Esophagus squamous epithelium (tissue), 5 donors: ENCODE measurements around the gene PODXL. TPM values are rescaled to one million over a fixed set of nuclear protein-coding genes. Genes with fewer than 3 reads are reported as not detected.
"Not testable (repeated sequence)": the region's sequence is repeated elsewhere in the genome, so short reads cannot be mapped to it uniquely, and the experiment has no call there.

Experiments
- DNase-seq: peaks from one replicate; lab custom pipeline; 2025; lab: John Stamatoyannopoulos, UW
- H3K27ac ChIP-seq, 4 donors: fragments of 200-600 bp; sonication (generic); one replicate each; pipeline ENCODE4 v1.5.1; 2016 to 2019; ENCODE audit warnings: mild to moderate bottlenecking in 1 of 4
- H3K27me3 ChIP-seq, 4 donors: fragments of 200-600 bp; sonication (generic); 1 replicate in 3 of 4; 2 replicates in 1 of 4; pipeline versions ENCODE4 v1.5.1 to v1.6.0; 2017 to 2021; ENCODE audit warnings: antibody characterized with exemption in 1 of 4
- H3K36me3 ChIP-seq, 3 donors: fragments of 200-600 bp; sonication (generic); one replicate each; pipeline ENCODE4 v1.5.1; 2016 to 2019
- H3K4me1 ChIP-seq, 3 donors: fragments of 200-600 bp; sonication (generic); one replicate each; pipeline ENCODE4 v1.5.1; 2017 to 2019
- H3K4me3 ChIP-seq, 4 donors: fragments of 200-600 bp; sonication (generic); 1 replicate in 3 of 4; 2 replicates in 1 of 4; pipeline ENCODE4 v1.5.1; 2016 to 2019; ENCODE audit warnings: mild to moderate bottlenecking in 2 of 4, moderate library complexity in 1 of 4
- H3K9me3 ChIP-seq, 3 donors: fragments of 200-600 bp; sonication (generic); one replicate each; pipeline ENCODE4 v1.5.1; 2016 to 2019
- CTCF ChIP-seq, 6 experiments: fragments of 450-650 bp in 4 of 6; fragments of 200-600 bp in 2 of 6; sonication (generic) in 2 of 6; IDR thresholded peaks; one replicate each; pipeline ENCODE4 v1.5.1; 2016 to 2019; ENCODE audit warnings: antibody characterized with exemption in 6 of 6, mild to moderate bottlenecking in 4 of 6, moderate library complexity in 4 of 6
- POLR2A ChIP-seq, 4 donors: fragments of 450-650 bp; IDR thresholded peaks; one replicate each; pipeline ENCODE4 v1.6.1; 2017; ENCODE audit warnings: antibody characterized with exemption in 4 of 4, mild to moderate bottlenecking in 4 of 4, moderate library complexity in 3 of 4
- WGBS, 2 donors: methylation state at CpG; one replicate each; pipeline ENCODE4 v1.1.5; 2018; 5-methylcytosine and 5-hydroxymethylcytosine counted together
- intact Hi-C: fragments of 100-400 bp; cut with DNase I; formaldehyde crosslinking; loops from one replicate; pipeline ENCODE4 v1.15.0; 2022
- total RNA-seq, 4 donors: library from RNA; depleted of rRNA; stranded (reverse); fragments of >200 nt; gene quantifications; one replicate each; pipeline ENCODE4 v1.1.0, GENCODE V29; 2016
- donor health status: DM: yes; HTN: yes; CAD: no.

Gene PODXL
- total RNA-seq, 4 donors from 2014 or later = 5.0 to 22.3 (median 7.6) TPM

- Histone ChIP-seq H3K9me3 (no peaks in the 10 kb centered on the region), H3K27ac (peak overlapping the region in 1 of 4 donors; percentile 11), H3K4me3 (no peak overlapping the region), H3K4me1 (peaks cover 0 to 7% (median 0%) of the 10 kb centered on the region in 3 donors), H3K36me3 (peaks cover 0 to 84% (median 2%) of the 10 kb centered on the region in 3 donors), H3K27me3 (no peaks in the 10 kb centered on the region)
- WGBS, 2 donors = 90 to 94% methylated on average over 4 of the region's 4 CpGs
- TF ChIP-seq CTCF (IDR thresholded peaks at IDR 0.05) (no peak), POLR2A (IDR thresholded peaks at IDR 0.05) (no peak)
- DNase-seq = no peak
- intact Hi-C loops = no loop called here
These were observed 85.0 kb downstream of the PODXL start for GRCh38 chr7:131471250-131472004.

GRCh38 chr7:131467788-131468187 is 88.6 kb downstream of the PODXL start:
- WGBS, 2 donors = 92 to 99% methylated on average over 4 to 5 of the region's 5 CpGs
- intact Hi-C loops = no loop called here

GRCh38 chr7:131466735-131467365 is 89.6 kb downstream of the PODXL start:
- Histone ChIP-seq H3K27ac (no peak overlapping the region), H3K9me3 (no peaks in the 10 kb centered on the region), H3K36me3 (peaks cover 0 to 100% (median 2%) of the 10 kb centered on the region in 3 donors), H3K4me1 (peaks cover 0 to 5% (median 0%) of the 10 kb centered on the region in 3 donors), H3K27me3 (no peaks in the 10 kb centered on the region), H3K4me3 (no peak overlapping the region)
- DNase-seq = no peak
- no peak for TF ChIP-seq POLR2A (IDR thresholded peaks at IDR 0.05)
- no peak for TF ChIP-seq CTCF (IDR thresholded peaks at IDR 0.05)
- 88 to 91% methylated on average over 12 of the region's 12 CpGs for WGBS, 2 donors
- intact Hi-C loops = no loop called here

More at GRCh38 chr7:131467788-131468187, 88.6 kb downstream of the PODXL start:
- TF ChIP-seq POLR2A (IDR thresholded peaks at IDR 0.05) (no peak), CTCF (IDR thresholded peaks at IDR 0.05) (no peak)
- Histone ChIP-seq H3K27me3 (no peaks in the 10 kb centered on the region), H3K9me3 (no peaks in the 10 kb centered on the region), H3K36me3 (peaks cover 0 to 100% (median 2%) of the 10 kb centered on the region in 3 donors), H3K4me1 (peaks cover 0 to 7% (median 0%) of the 10 kb centered on the region in 3 donors), H3K4me3 (no peak overlapping the region), H3K27ac (no peak overlapping the region)
- DNase-seq = no peak

GRCh38 chr7:131462715-131463114 is 93.7 kb downstream of the PODXL start:
- DNase-seq, H3K9me3 ChIP-seq, H3K4me3 ChIP-seq, intact Hi-C loops, H3K27me3 ChIP-seq, H3K27ac ChIP-seq, H3K4me1 ChIP-seq: not testable (repeated sequence)
- H3K36me3 ChIP-seq = peaks cover 0 to 79% (median 0%) of the 10 kb centered on the region in 3 donors

GRCh38 chr7:131462059-131462458 is 94.4 kb downstream of the PODXL start:
- TF ChIP-seq POLR2A (IDR thresholded peaks at IDR 0.05) = no peak
- TF ChIP-seq CTCF (IDR thresholded peaks at IDR 0.05) = no peak
- DNase-seq = no peak
- H3K4me3 ChIP-seq = no peak overlapping the region
- intact Hi-C loops = no loop called here
- H3K27me3 ChIP-seq = no peaks in the 10 kb centered on the region
- no peaks in the 10 kb centered on the region for H3K9me3 ChIP-seq
- WGBS, 2 donors = 81 to 96% methylated on average over 3 of the region's 3 CpGs
- no peak overlapping the region for H3K27ac ChIP-seq
- peaks cover 0 to 79% (median 0%) of the 10 kb centered on the region in 3 donors for H3K36me3 ChIP-seq
- H3K4me1 ChIP-seq = no peaks in the 10 kb centered on the region
